ENCODE measurements around the gene ARMC9.
A peak's percentile ranks its signal among the peaks of the same experiment; 100 is the strongest.
"Not testable (repeated sequence)": the region's sequence is repeated elsewhere in the genome, so short reads cannot be mapped to it uniquely, and the experiment has no call there.

ARMC9 gene

DNA sequence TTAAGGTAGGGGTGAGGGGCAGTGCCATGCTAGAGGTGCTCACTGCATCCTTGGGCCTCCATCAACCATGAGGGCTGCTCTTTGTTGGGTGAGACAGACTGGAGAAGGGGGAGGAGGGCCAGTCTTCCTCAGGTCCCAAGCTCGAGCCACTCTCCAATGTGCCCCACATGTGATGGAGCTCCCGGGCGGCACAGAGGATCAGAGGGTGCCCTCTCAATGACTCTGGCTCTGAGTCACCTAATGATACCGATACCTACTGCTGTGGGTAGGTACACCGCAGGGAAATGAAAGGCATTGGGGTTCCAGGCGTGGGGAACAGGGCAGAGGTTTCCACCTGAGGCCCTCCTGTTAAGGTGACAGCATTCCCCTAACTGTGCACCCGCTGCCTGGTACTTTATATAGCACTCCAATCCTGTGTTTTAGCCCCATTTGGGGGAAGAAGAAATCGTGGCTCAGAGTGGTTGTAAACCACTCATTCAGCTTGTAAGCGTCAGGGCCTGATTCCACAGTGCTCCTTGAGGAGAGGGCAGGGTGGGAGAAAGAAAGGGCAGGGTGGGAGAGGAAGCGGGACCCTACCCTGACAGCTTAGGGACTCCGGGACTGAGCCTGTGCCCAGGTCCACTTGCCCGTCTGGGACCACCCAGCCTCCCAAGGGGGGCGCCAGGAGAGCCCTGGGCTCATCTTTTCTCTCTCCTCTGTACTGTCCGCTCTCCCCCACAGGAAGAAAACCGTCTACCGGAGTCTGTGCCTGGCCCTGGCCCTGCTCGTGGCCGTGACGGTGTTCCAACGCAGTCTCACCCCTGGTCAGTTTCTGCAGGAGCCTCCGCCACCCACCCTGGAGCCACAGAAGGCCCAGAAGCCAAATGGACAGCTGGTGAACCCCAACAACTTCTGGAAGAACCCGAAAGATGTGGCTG is 198.8 kb downstream of the ARMC9 start:
- DNase-seq (ENCODE audit: low spot score): no peak

GRCh38 chr2:231397928-231398294 is 199.5 kb downstream of the ARMC9 start:
- no peak for DNase-seq (ENCODE audit: low spot score)

GRCh38 chr2:231398585-231398984 is 200.2 kb downstream of the ARMC9 start:
- DNase-seq (ENCODE audit: low spot score): no peak

DNA sequence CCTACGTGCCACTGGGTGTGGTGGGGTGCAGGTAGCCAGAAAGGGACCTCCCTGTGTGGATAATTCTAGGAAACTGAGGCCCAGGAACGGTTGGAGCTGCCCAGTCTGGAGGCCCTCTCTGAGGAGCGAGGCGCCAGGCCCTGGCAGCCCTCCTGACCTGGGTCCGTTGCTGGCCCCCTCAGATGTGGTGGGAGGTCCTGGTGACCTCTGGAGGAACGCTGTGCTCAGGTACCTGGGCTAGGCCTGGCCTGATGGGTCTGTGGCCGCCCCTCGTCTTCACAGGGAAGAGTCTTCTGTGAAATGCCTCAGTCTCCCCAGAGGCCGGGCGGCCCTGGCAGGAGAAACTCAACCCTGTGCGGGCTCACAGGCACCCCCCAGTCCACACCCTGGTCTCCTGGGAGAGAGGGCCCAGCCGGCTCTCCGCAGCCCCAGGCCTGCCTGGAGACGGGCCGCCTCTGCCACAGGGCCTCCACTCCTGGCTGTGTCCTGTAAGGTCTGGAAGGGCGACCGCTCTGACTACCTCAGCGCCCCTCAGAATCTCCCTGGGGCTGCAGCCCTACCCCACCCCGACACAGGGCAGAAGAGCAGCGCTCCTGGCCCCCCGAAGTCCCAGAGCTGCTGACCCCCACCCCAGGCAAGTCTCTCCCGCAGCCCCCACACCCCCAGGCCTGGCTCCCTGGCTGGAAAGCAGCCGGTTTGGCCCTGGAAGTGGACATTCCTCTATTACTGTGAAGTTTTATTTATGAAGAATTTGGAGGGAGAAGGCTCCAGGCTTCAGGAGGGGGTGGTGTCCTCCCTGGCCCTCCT is 200.8 kb downstream of the ARMC9 start:
- DNase-seq (ENCODE audit: low spot score): no peak

DNA sequence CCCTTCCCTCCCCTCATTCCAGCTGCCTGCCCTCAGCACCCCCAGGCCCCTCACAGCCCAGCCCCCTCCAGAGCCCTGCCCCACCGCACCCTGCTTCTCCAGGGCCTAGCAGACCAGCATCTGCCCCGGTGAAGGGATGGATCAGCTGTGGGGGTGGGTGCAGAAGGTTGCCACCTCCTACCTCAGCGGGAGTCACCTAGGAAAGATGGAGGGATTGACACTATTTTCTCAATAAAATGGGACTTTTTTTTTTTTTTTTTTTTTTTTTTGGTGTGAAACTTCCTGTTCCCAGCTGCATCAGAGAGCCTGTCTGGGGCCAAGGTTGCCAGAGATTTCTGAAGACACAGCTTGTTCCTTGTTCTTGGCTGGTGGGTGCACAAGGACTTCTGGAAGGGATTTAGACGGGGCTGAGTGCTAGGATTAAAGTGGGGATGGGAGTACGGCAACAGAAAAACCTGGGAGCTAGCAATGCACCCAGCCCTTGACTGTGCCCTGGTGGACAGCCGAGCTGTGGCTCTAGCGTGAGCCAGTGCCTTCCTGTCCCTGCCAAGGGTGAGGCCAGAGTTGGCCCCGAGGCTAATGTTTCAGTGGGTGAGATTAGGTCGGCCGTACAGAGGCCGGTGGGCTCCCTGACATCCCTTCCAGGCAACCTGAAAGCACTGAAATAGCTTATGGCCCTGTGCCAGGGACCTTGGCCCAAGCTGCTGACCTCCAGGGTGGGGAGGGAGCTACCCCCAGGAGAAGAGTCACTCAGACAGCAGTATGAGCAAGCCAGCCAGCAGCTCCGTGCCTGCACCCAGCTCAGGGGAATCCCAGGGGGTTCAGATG is 201.6 kb downstream of the ARMC9 start:
- DNase-seq (ENCODE audit: low spot score): peak; percentile 23

GRCh38 chr2:231400681-231401080 is 202.2 kb downstream of the ARMC9 start:
- DNase-seq (ENCODE audit: low spot score): not testable (repeated sequence)

- not testable (repeated sequence) for DNase-seq (ENCODE audit: low spot score)
Observed at GRCh38 chr2:231401101-231401500, 202.7 kb downstream of the ARMC9 start.

DNA sequence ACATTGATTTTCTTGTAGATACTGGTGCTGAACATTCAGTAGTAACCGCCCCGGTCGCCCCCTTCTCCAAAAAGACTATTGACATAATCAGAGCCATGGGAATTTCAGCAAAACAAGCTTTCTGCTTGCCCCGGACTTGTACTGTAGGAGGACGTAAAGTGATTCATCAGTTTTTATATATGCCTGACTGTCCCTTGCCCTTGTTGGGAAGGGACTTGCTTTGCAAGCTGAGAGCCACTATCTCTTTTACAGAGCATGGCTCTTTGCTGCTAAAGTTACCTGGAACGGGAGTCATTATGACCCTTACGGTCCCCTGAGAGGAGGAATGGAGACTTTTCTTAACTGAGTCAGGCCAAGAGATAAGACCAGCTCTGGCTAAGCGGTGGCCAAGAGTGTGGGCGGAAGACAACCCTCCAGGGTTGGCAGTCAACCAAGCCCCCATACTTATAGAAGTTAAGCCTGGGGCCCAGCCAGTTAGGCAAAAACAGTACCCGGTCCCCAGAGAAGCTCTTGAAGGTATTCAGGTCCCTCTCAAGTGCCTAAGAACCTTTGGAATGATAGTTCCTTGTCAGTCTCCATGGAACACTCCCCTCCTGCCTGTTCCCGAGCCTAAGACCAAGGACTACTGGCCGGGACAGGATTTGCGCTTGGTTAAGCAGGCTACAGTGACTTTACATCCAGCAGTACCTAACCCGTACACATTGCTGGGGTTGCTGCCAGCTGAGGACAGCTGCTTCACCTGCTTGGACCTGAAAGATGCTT is 205.2 kb downstream of the ARMC9 start:
- not testable (repeated sequence) for DNase-seq (ENCODE audit: low spot score)

GRCh38 chr2:231404183-231404578 is 205.8 kb downstream of the ARMC9 start:
- DNase-seq (ENCODE audit: low spot score): not testable (repeated sequence)

GRCh38 chr2:231405601-231406367 is 207.4 kb downstream of the ARMC9 start:
- not testable (repeated sequence) for DNase-seq (ENCODE audit: low spot score)

- not testable (repeated sequence) for DNase-seq (ENCODE audit: low spot score)
Observed at GRCh38 chr2:231407686-231408085, 209.3 kb downstream of the ARMC9 start.

- DNase-seq (ENCODE audit: low spot score): not testable (repeated sequence)
Observed at GRCh38 chr2:231408304-231408703, 209.9 kb downstream of the ARMC9 start.

GRCh38 chr2:231409776-231410175 is 211.3 kb downstream of the ARMC9 start:
- no peak for DNase-seq (ENCODE audit: low spot score)

DNA sequence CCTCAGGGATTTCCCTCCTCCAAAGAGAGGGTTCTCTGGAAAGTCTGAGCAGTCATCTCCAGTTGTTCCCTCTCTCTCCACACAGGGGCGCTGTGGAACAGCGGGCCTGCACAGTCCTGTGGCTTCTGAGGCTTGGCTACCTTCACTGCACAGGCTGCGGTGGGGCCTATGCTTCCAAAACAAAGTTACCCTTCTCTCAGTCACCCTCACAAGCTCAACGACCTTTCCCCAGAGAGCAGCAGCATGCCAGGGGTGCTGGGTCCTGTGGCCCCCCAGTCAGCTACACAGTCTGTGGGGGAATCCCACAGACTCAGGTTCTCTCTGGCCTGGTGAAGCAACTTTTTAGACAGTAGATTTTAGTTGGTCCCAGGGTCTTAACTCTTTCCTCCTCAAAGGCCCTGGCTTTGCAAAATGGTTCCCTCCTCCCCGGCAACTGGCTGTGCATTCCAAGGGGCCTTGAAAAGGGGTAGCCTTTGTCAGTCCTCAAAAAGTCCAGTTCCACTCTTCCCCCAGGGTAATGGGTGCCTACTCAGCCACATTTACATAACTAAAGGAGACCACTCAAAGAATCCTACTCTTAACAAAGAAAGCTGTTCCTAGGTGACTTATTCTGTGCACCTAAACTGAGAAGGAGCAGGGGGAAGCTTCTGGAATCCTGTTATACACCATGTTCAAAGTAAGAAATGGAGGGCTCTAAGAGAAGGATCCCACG is 212.0 kb downstream of the ARMC9 start:
- no peak for DNase-seq (ENCODE audit: low spot score)

- no peak for DNase-seq (ENCODE audit: low spot score)
Observed at GRCh38 chr2:231411237-231411636, 212.8 kb downstream of the ARMC9 start.

- peak; percentile 78 for DNase-seq (ENCODE audit: low spot score)
Observed at GRCh38 chr2:231411831-231412617, 213.6 kb downstream of the ARMC9 start.

DNA sequence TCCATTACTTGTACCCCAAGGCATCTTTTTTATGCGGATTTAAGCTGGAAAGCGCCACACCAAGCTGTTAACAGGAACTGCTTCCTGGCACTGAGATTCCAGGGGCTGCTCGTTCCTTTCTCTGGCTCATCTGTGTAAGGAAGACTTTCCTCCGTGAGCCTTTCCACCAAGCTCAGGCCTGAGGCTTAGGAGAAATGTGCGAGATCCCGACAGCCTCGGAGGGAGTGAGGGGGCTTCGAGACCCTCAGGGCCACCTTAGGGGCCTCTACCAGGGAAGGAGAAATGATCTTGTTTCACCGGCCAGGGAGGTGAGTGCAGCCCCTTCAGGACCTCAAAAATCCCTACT is 214.2 kb downstream of the ARMC9 start:
- DNase-seq (ENCODE audit: low spot score): no peak

DNA sequence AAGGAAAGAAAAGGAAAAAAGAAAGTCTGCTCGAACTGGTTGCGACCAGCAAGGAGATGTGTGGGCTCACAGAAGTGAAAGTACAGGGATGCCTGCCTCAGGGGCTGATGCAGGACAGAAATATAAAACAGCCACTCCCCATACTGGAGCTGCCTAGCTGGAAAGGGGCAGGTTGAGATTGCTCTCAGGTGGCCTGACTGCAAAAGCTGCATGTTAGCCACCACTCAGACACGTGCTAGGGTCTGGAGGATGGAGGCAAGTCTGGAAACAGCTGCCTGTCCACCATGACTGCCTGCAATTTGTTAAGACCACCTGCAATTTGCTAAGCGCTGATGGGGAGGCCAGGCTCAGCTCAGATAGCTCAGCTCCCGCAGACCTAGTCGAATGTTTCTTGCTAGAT is 215.0 kb downstream of the ARMC9 start:
- peak; percentile 42 for DNase-seq (ENCODE audit: low spot score)
